Lower leg skin (tissue), 3 donors: Measurements from ENCODE around the gene PCNX1.

ENCODE experiments used
- POLR2A ChIP-seq, 2 donors: fragments of 450-650 bp; IDR thresholded peaks; one replicate each; pipeline ENCODE4 v1.6.1; 2016 to 2017; ENCODE audit warnings: antibody characterized with exemption in 2 of 2, mild to moderate bottlenecking in 1 of 2, moderate library complexity in 1 of 2
- TF ChIP-seq, protein P1 (sequence below), 3 donors: fragments of 450-650 bp; IDR thresholded peaks; one replicate each; pipeline ENCODE4 v1.5.1; 2016; ENCODE audit warnings: antibody characterized with exemption in 3 of 3, mild to moderate bottlenecking in 3 of 3, moderate library complexity in 2 of 3

DNA sequence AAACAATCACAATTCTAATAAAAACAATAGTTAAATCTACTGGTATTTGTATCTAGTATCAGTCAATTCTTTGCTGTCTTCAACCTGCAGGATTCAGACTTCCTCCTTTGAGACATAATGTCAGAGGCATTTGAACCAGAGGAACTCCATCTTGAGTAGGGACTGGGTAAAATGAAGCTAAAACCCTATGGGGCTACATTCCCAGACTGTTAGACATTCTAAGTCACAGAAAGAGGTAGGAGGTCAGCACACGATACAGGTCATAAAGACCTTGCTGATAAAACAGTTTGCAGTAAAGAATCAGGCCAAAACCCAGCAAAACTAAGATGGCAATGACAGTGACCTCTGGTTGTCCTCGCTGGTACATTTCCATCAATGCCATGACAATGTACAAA lies 49.8 kb upstream of the PCNX1 start:
- TF ChIP-seq, protein P1, sequence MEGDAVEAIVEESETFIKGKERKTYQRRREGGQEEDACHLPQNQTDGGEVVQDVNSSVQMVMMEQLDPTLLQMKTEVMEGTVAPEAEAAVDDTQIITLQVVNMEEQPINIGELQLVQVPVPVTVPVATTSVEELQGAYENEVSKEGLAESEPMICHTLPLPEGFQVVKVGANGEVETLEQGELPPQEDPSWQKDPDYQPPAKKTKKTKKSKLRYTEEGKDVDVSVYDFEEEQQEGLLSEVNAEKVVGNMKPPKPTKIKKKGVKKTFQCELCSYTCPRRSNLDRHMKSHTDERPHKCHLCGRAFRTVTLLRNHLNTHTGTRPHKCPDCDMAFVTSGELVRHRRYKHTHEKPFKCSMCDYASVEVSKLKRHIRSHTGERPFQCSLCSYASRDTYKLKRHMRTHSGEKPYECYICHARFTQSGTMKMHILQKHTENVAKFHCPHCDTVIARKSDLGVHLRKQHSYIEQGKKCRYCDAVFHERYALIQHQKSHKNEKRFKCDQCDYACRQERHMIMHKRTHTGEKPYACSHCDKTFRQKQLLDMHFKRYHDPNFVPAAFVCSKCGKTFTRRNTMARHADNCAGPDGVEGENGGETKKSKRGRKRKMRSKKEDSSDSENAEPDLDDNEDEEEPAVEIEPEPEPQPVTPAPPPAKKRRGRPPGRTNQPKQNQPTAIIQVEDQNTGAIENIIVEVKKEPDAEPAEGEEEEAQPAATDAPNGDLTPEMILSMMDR (IDR thresholded peaks at IDR 0.05): no peak
- no peak for TF ChIP-seq POLR2A (IDR thresholded peaks at IDR 0.05)
